NT2/D1 (cell line): ENCODE measurements around the gene POGLUT3.

Experiments
- SUZ12 ChIP-seq: IDR thresholded peaks from 2 replicates; pipeline ENCODE4 v1.6.1; 2011; ENCODE audit not compliant: insufficient read length, insufficient read depth; ENCODE audit errors: extremely low read depth
- ZNF274 ChIP-seq: IDR thresholded peaks from 2 replicates; pipeline ENCODE4 v1.6.1; 2011; ENCODE audit warnings: mild to moderate bottlenecking, low read depth, low read length

DNA sequence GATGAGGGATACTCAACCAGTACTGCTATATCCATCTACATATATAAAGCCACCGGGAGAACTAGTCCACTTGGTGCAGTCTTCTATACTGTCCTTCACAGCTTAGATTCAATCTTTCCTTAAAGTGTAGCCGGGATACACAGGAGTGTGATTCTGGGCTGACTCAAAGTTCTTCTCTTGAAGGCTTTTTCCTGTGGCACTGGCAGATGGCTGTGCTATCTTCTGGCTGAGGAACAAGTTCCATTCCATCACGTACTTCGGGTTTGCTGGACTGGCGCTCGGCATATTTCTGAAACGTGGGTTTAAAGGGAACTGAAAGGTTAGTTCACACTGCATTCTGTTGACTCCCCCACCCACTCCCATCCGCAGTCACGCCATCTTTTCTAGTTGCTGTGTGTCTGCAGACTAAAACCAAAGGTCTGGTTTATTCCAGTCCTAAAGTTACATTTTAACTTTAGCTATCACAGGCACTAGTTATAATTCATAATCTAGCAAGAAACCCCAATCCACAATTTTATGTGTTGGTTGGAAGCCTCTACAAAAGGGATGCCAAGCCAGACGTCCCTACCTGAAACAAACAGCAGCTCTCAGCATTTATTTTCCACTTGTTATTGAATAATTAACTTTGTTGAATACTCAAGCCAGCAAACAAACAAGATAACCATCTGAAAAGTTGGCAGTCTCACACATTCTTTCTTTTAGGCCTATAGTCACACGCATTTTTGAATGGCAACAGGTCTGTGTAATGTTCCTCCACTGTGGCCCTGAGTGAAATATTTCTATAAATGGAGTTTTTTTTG lies 23.3 kb downstream of the POGLUT3 start:
- TF ChIP-seq ZNF274, result no peak
- no peak for TF ChIP-seq SUZ12
